HG02623 (cell line): Measurements from ENCODE around the gene STARD13.

Experiments used
- ATAC-seq: cut with Tn5 transposase; IDR thresholded peaks from one replicate; pipeline ENCODE4 v1.9.1; 2021; ENCODE audit warnings: moderate library complexity; ENCODE audit not compliant: unreplicated experiment

Gene STARD13

GRCh38 chr13:33229446-33230177 is 55.9 kb downstream of the STARD13 start:
- no peak for ATAC-seq

DNA sequence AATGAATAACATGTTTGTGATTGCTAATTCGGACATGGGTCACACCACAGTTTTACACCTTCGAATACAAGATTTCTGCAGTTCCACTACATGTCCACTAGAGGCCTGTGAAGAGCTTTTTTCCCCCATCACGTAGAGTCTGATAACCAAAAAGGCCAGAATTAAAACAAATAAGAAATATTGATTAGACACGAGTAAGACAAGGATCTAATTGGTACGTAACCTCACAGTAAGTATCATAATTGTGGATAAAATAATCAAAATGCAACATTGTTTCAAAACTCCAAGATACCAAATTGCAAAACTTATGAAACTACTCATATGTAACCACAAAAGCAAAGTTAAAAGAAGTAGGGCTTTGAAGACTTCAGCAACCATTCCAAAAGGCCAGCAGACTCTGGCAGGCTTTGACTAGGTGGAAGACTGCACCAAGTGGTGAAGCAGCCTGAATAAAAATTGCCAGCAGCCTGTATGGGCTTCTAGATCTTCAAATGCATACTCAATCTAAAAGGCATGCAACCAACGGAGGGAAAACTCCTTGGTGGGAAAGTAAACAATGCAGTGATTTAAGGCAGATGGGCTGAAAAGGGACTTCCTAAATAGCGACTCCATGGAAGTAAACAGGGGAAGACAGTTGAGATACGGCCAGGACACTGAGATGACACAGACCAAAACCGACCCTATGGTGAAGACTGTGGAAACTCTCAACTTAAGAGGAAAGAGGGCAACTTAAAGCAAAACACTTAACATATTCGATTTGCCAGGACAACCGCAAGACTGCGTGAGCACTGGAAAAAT is 56.7 kb downstream of the STARD13 start:
- ATAC-seq = no peak

DNA sequence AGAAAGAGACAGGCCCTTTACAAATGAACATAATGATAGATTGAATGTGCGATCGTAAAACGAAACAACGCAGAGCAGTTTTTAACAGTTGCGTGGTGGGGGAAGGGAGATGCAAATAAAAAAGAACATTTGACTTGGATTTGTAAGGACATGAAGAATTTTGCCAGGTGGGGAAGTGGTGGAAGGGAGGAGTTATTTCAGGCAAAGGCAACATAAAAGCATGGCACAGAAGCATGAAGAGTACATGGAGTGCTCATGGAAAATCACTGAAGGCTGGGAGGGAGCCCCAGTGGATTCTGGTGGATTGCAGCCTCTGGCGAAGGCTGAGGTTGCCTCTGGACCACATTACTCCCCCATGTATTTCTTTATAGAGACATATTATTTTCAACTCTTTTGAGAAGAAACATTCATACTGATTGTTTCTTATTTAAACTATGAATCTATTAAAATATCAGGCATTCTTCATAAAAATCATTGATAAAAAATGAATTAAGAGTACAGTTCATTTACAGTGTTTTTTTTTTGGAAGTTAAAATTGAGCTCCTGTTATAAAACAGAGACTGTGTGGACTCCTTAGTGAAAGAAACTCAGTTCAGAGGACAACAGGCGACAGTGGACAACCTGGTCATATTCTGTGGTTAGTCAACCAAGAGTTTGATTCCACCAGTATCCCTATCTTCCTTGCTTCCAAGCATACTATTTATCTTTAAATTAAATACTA is 57.5 kb downstream of the STARD13 start:
- ATAC-seq = no peak

DNA sequence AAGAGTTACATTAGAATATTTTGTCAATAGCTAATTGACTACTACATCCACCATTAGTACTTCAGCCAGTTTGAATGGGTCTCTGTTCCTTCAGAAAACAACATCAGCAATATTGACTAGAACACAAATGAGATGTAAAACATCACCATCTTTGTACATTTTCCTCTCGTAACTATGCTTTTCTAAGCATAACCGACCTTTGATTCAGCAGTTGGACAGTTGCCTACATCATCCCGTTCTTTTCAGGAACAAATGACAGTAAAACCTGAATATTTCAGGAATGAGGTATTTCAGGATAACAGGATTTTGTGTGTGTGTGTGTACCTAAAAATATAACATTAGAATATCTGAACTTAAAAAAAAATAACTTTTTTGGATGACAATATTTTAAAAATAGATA is 60.9 kb downstream of the STARD13 start:
- ATAC-seq = no peak

DNA sequence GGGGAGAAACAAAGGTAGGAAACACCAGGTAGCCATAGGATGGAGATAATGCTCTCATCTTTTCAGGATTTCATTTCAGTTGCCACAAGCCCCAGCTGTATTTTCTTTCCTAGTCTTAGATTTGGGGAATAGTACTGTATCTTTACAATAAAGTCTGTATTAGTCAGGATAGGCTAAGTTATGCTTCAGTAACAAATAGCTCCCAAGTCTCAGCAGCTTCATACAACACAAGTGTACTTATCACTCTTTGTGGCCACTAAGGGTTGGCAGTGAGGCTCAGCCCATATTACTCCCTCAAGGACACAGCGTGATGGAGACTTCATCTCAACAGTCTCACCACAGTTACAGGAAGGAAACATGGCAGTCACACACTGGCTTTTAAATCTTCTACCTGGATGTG is 61.4 kb downstream of the STARD13 start:
- no peak for ATAC-seq

GRCh38 chr13:33219926-33220325 is 65.6 kb downstream of the STARD13 start:
- ATAC-seq = no peak

DNA sequence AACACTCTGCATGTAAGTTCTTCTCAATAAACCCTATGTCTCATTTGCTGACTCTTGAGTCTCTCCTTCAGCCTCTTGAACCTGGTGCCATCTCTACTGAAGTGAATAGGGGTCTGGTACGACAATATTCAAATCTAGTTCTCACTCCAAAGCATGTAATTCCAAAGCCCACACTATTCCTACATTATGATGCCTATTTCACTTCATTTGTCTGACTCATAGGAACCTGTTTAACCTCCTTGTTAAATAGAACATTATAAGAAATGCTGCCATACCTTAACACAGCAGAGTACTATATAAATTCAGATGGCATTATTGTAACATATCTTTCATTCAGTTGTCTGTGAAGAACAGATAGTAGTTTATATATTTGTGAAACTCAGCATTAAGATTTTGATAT is 67.1 kb downstream of the STARD13 start:
- ATAC-seq = no peak

DNA sequence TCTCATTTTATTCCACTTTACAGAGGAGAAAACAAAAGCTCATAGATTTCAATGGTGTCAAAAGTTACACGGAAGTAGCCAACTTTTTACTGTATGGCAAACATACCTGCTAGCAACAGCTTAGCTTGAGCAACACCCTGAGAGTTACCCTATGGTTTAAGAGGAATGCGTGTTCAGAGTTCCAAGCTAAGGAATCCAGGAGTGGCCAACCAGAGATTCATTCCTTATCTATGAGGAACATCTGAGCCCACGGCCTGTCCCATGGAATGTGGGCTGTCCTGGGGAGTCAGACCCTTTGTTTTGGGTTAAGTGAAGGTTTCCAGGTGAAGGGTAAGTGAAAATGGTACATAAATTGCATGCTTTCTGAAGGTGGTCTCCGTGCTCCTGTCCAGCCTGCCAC is 67.5 kb downstream of the STARD13 start:
- ATAC-seq = no peak

- no peak for ATAC-seq
Observed at GRCh38 chr13:33217256-33217655, 68.3 kb downstream of the STARD13 start.

DNA sequence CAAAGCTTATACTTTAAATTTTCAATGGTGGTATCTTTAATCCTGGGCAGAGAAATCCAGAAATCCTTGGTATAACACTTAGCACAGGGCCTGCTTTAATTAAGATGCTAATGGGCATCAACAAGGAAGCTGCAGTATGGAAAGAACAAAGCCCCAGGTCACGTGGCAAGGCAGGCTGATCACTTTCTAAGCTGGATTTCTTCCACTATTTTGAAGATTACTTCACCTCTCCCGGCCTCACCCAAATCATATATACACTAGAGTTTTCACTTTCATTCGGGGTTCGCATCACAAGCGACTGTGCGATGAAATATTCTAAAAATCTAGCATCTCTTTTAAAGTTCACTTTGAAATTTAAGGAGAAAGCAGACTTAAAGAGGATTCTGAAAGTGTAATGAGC is 71.8 kb downstream of the STARD13 start:
- no peak for ATAC-seq

- ATAC-seq = no peak
Observed at GRCh38 chr13:33213024-33213768, 72.4 kb downstream of the STARD13 start.

- ATAC-seq = no peak
Observed at GRCh38 chr13:33212396-33212795, 73.2 kb downstream of the STARD13 start.

GRCh38 chr13:33210090-33210489 is 75.5 kb downstream of the STARD13 start:
- no peak for ATAC-seq

DNA sequence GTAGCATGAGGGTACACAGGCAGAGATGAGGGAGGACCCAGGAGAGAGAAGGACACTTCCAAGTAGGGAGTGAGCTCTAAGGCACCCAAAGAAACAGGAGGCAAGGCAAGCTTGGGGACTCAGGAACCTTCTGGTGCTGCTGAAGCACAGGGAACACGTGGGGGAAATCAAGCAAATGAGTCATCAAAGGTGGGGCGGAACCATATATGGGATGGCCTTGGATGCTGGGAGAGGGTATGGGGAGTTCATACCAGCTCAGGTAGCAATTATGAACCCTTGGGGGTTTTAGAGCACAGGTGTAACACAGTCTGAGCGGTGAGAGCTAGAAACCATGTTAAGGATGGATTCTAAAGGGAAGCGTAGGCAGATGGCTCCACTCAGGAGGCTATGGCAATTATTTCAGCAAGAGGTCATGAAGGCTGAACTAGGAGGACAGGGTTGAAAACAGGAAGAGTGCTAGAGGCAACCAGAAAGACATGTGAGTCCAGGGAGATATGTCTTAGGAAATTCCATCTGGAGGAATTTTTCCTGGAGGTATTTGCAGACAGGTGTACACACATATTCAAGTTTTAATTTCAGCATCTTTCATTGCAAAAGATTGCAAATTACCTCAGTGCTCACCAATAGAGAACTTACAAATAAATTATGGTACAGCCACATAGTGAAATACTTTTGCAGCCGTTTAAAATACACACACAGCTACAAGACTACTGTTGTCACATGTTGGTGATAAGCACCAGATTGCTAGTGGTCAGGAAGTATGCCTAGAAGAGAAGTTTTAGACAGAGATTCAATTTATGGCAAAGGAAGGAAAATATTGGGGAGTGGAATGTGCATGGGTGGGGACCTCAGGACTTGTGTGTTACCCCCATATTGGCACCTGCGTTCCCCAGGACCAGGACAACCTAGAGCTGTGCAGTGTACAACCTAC is 77.0 kb downstream of the STARD13 start:
- no peak for ATAC-seq

GRCh38 chr13:33207615-33207961 is 78.0 kb downstream of the STARD13 start:
- ATAC-seq = no peak

GRCh38 chr13:33206945-33207614 is 78.5 kb downstream of the STARD13 start:
- no peak for ATAC-seq

GRCh38 chr13:33206425-33206824 is 79.1 kb downstream of the STARD13 start:
- no peak for ATAC-seq

- peak; percentile 67 for ATAC-seq
Observed at GRCh38 chr13:33205804-33206221, 79.7 kb downstream of the STARD13 start.

- ATAC-seq = no peak
Observed at GRCh38 chr13:33205224-33205623, 80.3 kb downstream of the STARD13 start.
